Stimulated activated CD8-positive, alpha-beta memory T cell treated with anti-CD3 and anti-CD28 coated beads, Interleukin-2, amount 100 ng/mL, for 1 hour (primary cell): ENCODE results near the gene PUS10.
"Not testable (repeated sequence)": the region's sequence is repeated elsewhere in the genome, so short reads cannot be mapped to it uniquely, and the experiment has no call there.

Source experiments
- DNase-seq, 2 donors: peaks; one replicate each; pipeline ENCODE4 v3.0.0-alpha.2; 2020; ENCODE audit warnings: low read depth in 2 of 2

Gene PUS10

GRCh38 chr2:60932954-60933353 lies 85.1 kb downstream of the PUS10 start:
- no peak for DNase-seq

GRCh38 chr2:60932061-60932460 lies 86.0 kb downstream of the PUS10 start:
- not testable (repeated sequence) for DNase-seq

GRCh38 chr2:60926741-60927552 lies 91.1 kb downstream of the PUS10 start:
- no peak for DNase-seq

GRCh38 chr2:60925994-60926740 lies 91.9 kb downstream of the PUS10 start:
- no peak for DNase-seq

- DNase-seq = no peak
These were observed 110.7 kb downstream of the PUS10 start for GRCh38 chr2:60907329-60907728.

GRCh38 chr2:60906395-60906794 lies 111.7 kb downstream of the PUS10 start:
- DNase-seq = no peak

GRCh38 chr2:60905867-60906266 lies 112.2 kb downstream of the PUS10 start:
- DNase-seq = not testable (repeated sequence)

- not testable (repeated sequence) for DNase-seq
These were observed 116.8 kb downstream of the PUS10 start for GRCh38 chr2:60901296-60901695.

GRCh38 chr2:60899892-60900249 lies 118.2 kb downstream of the PUS10 start:
- no peak for DNase-seq

- no peak for DNase-seq
These were observed 118.7 kb downstream of the PUS10 start for GRCh38 chr2:60899230-60899891.

- no peak for DNase-seq
These were observed 119.5 kb downstream of the PUS10 start for GRCh38 chr2:60898567-60898966.
